Upper lobe of left lung (tissue), 6 donors: Measurements from ENCODE around the gene RBM44. TPM values are rescaled to one million over a fixed set of nuclear protein-coding genes. Genes with fewer than 3 reads are reported as not detected.

Experiments used
- ATAC-seq, 2 donors: fragments of 200-7000 bp; cut with Tn5 transposase; one replicate each; pipeline ENCODE4 v1.9.1; 2022; ENCODE audit warnings: mild to moderate bottlenecking in 2 of 2, moderate library complexity in 2 of 2; ENCODE audit not compliant: low FRiP score in 2 of 2
- DNase-seq, 2 donors: peaks; one replicate each; pipeline ENCODE4 v3.0.0-alpha.2; 2019 to 2020
- H3K27ac ChIP-seq, 4 donors: fragments of 200-600 bp; sonication (generic); one replicate each; pipeline ENCODE4 v1.5.1; 2016 to 2019
- H3K27me3 ChIP-seq, 4 donors: fragments of 200-600 bp; sonication (generic); one replicate each; pipeline ENCODE4 v1.5.1; 2017 to 2019
- H3K36me3 ChIP-seq, 4 donors: fragments of 200-600 bp; sonication (generic); one replicate each; pipeline ENCODE4 v1.5.1; 2016 to 2019
- H3K4me1 ChIP-seq, 4 donors: fragments of 200-600 bp; sonication (generic); one replicate each; pipeline ENCODE4 v1.5.1; 2018 to 2019
- H3K4me3 ChIP-seq, 4 donors: fragments of 200-600 bp; sonication (generic); one replicate each; pipeline ENCODE4 v1.5.1; 2017 to 2019; ENCODE audit warnings: mild to moderate bottlenecking in 2 of 4, moderate library complexity in 1 of 4
- H3K9me3 ChIP-seq, 4 donors: fragments of 200-600 bp; sonication (generic); one replicate each; pipeline ENCODE4 v1.5.1; 2018 to 2019
- EP300 ChIP-seq, 4 donors: sonication (generic); formaldehyde crosslinking; IDR thresholded peaks; one replicate each; pipeline ENCODE4 v1.5.1; 2017; ENCODE audit warnings: antibody characterized with exemption in 4 of 4, control low read depth in 2 of 4
- POLR2A ChIP-seq, 4 donors: fragments of 450-650 bp; IDR thresholded peaks; one replicate each; pipeline ENCODE4 v1.5.1; 2016 to 2017; ENCODE audit warnings: antibody characterized with exemption in 4 of 4, mild to moderate bottlenecking in 2 of 4
- POLR2AphosphoS5 ChIP-seq, 2 donors: sonication (generic); formaldehyde crosslinking; IDR thresholded peaks; one replicate each; pipeline ENCODE4 v1.5.1; 2017; ENCODE audit warnings: antibody characterized with exemption in 2 of 2
- WGBS, 2 donors: methylation state at CpG; one replicate each; pipeline ENCODE4 v1.1.5; 2017 to 2018; 5-methylcytosine and 5-hydroxymethylcytosine counted together
- total RNA-seq, 6 donors: library from RNA; depleted of rRNA in 4 of 6; stranded (reverse); fragments of >200 nt in 4 of 6; gene quantifications; one replicate each; pipeline versions ENCODE4 v1.1.0 to v1.2.1, GENCODE V29; 2016 to 2021
- TF ChIP-seq, protein P1 (sequence below), 6 experiments: fragments of 450-650 bp in 4 of 6; fragments of 200-600 bp in 2 of 6; sonication (generic) in 2 of 6; IDR thresholded peaks; one replicate each; pipeline ENCODE4 v1.5.1; 2016 to 2019; ENCODE audit warnings: antibody characterized with exemption in 6 of 6
- donor health status: DM: no; HTN: no; CAD: no; lungs with moderate emphysema.
- donor health status: DM: no; HTN: yes; CAD: no; lungs with severe emphysema.

RBM44 gene
- total RNA-seq, 6 donors from 2014 or later = 0.44 to 2.8 (median 1.5) TPM

DNA sequence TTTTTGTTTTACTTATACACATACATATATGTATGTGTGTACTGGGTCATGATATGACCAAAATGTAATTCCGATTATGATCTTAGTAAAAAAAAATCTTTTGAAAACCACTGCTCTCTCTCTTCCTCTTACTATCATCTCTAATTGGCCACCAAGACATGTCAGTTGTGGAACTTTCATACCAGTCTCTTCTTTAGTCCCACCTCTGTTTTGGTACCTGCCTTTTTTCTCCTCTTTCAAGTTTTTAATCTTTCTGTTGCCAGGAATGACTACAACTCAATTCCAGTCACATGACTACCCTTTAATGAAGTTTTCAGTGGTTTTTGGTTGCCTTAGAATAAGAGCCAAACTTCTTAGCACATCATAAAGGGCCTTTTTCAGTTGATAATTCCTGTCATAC, 17.1 kb downstream of the RBM44 start:
- TF ChIP-seq, protein P1, sequence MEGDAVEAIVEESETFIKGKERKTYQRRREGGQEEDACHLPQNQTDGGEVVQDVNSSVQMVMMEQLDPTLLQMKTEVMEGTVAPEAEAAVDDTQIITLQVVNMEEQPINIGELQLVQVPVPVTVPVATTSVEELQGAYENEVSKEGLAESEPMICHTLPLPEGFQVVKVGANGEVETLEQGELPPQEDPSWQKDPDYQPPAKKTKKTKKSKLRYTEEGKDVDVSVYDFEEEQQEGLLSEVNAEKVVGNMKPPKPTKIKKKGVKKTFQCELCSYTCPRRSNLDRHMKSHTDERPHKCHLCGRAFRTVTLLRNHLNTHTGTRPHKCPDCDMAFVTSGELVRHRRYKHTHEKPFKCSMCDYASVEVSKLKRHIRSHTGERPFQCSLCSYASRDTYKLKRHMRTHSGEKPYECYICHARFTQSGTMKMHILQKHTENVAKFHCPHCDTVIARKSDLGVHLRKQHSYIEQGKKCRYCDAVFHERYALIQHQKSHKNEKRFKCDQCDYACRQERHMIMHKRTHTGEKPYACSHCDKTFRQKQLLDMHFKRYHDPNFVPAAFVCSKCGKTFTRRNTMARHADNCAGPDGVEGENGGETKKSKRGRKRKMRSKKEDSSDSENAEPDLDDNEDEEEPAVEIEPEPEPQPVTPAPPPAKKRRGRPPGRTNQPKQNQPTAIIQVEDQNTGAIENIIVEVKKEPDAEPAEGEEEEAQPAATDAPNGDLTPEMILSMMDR (IDR thresholded peaks at IDR 0.05) = no peak
- TF ChIP-seq POLR2A (IDR thresholded peaks at IDR 0.05) (no peak), POLR2AphosphoS5 (IDR thresholded peaks at IDR 0.05) (no peak), EP300 (IDR thresholded peaks at IDR 0.05) (no peak)
- DNase-seq (no peak), ATAC-seq (no peak)
- Histone ChIP-seq H3K4me1 (no peaks in the 10 kb centered on the region), H3K36me3 (no peaks in the 10 kb centered on the region), H3K4me3 (no peak overlapping the region), H3K27ac (no peak overlapping the region), H3K27me3 (no peaks in the 10 kb centered on the region), H3K9me3 (no peaks in the 10 kb centered on the region)
- WGBS, 2 donors = 89 to 90% methylated on average over 1 of the region's 1 CpG

DNA sequence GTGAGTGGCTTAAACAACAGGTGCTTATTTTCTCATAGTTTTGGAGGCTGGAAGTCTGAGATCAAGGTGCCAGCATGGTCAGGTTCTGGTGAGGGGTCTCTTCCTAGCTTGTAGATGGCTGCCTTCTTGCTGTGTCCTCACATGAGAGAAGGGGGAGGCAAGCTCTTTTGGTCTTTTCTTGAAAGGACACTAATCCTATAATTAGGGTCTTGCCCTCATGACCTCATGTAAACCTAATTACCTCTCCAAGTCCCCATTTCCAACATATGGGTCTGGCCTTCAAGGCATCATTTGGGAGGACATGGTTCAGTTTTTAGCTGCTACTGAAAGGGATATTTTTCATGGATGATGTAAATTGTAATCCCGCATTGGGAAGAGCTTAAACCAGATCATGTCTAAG, 18.0 kb downstream of the RBM44 start:
- DNase-seq (no peak), ATAC-seq (no peak)
- Histone ChIP-seq H3K4me1 (no peaks in the 10 kb centered on the region), H3K27ac (no peak overlapping the region), H3K9me3 (no peaks in the 10 kb centered on the region), H3K4me3 (no peak overlapping the region), H3K36me3 (no peaks in the 10 kb centered on the region), H3K27me3 (no peaks in the 10 kb centered on the region)
- TF ChIP-seq EP300 (IDR thresholded peaks at IDR 0.05) (no peak), POLR2AphosphoS5 (IDR thresholded peaks at IDR 0.05) (no peak), POLR2A (IDR thresholded peaks at IDR 0.05) (no peak)
- TF ChIP-seq, protein P1 (IDR thresholded peaks at IDR 0.05) = no peak
- WGBS, 2 donors = 97 to 100% methylated on average over 1 of the region's 1 CpG

DNA sequence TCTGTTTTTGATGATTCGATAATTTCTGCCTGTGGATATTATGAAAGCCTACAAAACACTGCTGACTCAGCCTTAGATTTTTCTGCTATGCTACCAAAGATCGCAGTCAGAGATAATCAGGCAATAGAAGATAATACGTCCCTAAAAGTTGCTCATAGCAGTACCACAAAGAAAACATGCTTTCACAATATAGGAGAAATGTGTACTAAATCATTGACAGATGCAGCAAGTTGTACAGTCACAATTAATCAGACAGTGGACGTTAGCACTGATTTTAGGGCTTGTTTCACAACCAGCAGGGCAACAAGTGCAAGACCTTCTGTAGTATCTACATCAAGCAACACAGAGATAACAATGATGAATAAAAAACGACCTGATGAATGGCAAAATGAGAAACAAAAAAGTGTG, 19.5 kb downstream of the RBM44 start:
- no peak for ATAC-seq
- DNase-seq = no peak
- no peaks in the 10 kb centered on the region for H3K9me3 ChIP-seq
- no peak overlapping the region for H3K27ac ChIP-seq
- no peak overlapping the region for H3K4me3 ChIP-seq
- H3K36me3 ChIP-seq = no peaks in the 10 kb centered on the region
- 65 to 70% methylated on average over 5 of the region's 5 CpGs for WGBS, 2 donors
- no peaks in the 10 kb centered on the region for H3K27me3 ChIP-seq
- no peak for TF ChIP-seq POLR2A (IDR thresholded peaks at IDR 0.05)
- TF ChIP-seq, protein P1 (IDR thresholded peaks at IDR 0.05) = no peak
- TF ChIP-seq POLR2AphosphoS5 (IDR thresholded peaks at IDR 0.05) = no peak
- no peaks in the 10 kb centered on the region for H3K4me1 ChIP-seq

DNA sequence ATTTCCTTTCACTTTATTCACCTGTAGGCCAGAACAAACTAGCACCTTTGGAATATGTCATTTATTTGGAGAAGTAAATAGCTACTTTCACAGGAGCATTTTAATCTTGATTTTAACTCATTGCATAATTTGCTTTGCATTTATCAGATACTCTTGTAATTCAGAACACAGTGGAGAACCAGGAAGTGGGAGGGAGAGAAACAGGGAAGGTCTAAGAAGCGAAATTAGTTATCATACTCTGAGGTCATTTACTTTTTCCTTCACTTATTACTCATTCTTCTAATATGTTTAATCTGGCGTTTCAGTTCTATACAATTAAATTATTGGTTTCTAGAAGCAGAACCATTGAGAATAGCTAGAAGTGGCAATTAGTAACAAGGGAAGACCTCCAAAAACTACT, 20.7 kb downstream of the RBM44 start:
- 67 to 69% methylated on average over 2 of the region's 2 CpGs for WGBS, 2 donors

DNA sequence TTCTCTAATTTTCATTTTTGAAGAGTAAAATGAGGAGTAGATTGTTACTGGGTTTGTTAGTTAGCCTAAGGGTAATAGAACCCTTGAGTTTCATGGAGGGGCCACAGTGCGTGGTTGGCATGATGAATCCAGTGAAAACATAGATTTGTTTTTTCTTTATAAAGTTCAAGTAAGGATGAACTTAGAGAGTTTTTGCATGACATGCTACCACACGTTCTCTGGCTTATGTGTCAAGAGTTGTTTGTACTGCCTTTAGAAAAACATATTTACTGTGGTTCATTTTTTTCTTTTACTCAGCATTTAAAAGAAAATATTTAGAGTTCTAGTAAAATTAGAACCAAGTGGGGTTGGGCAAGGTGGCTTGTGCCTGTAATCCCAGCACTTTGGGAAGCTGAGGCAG, 21.8 kb downstream of the RBM44 start:
- Histone ChIP-seq H3K4me3 (no peak overlapping the region), H3K4me1 (no peaks in the 10 kb centered on the region), H3K9me3 (no peaks in the 10 kb centered on the region), H3K36me3 (no peaks in the 10 kb centered on the region), H3K27me3 (no peaks in the 10 kb centered on the region), H3K27ac (no peak overlapping the region)
- no peak for TF ChIP-seq EP300 (IDR thresholded peaks at IDR 0.05)
- no peak for TF ChIP-seq POLR2AphosphoS5 (IDR thresholded peaks at IDR 0.05)
- no peak for TF ChIP-seq POLR2A (IDR thresholded peaks at IDR 0.05)
- TF ChIP-seq, protein P1 (IDR thresholded peaks at IDR 0.05) = no peak
- 90 to 95% methylated on average over 2 of the region's 2 CpGs for WGBS, 2 donors
- DNase-seq = no peak
- no peak for ATAC-seq

More for the DNA sequence above, 20.7 kb downstream of the RBM44 start:
- no peak for DNase-seq
- H3K4me3 ChIP-seq = no peak overlapping the region
- H3K36me3 ChIP-seq = no peaks in the 10 kb centered on the region
- no peaks in the 10 kb centered on the region for H3K4me1 ChIP-seq
- no peaks in the 10 kb centered on the region for H3K9me3 ChIP-seq
- no peak for ATAC-seq
- no peak overlapping the region for H3K27ac ChIP-seq
- TF ChIP-seq EP300 (IDR thresholded peaks at IDR 0.05) = no peak
- TF ChIP-seq, protein P1 (IDR thresholded peaks at IDR 0.05) = no peak
- TF ChIP-seq POLR2A (IDR thresholded peaks at IDR 0.05) = no peak
- no peak for TF ChIP-seq POLR2AphosphoS5 (IDR thresholded peaks at IDR 0.05)
- H3K27me3 ChIP-seq = no peaks in the 10 kb centered on the region
